ENCODE results near the gene KIF4A. TPM values are rescaled to one million over a fixed set of nuclear protein-coding genes. Genes with fewer than 3 reads are reported as not detected.

KIF4A gene
- total and polyA plus RNA-seq, 9 of the 15 experiments (the other 6 are each of a cell fraction or from before 2014, with no cell fraction given), result 13.0 to 42.7 (median 35.9) TPM

GRCh38 chrX:70433848-70434351 is 144.0 kb downstream of the KIF4A start (continued):
- TF ChIP-seq GMEB1 (CRISPR knock-in tag; IDR thresholded peaks at IDR 0.05) (no peak), FOXK1 (CRISPR knock-in tag; IDR thresholded peaks at IDR 0.05; ENCODE audit: borderline replicate concordance) (no peak), ZNF445 (CRISPR knock-in tag; IDR thresholded peaks at IDR 0.05; ENCODE audit: low read depth) (no peak), IFI16 (CRISPR knock-in tag; IDR thresholded peaks at IDR 0.05) (no peak), KAT2B (IDR thresholded peaks at IDR 0.05; ENCODE audit: low read depth, low read length) (no peak), SIRT6 (IDR thresholded peaks at IDR 0.05; ENCODE audit: low read depth, low read length) (no peak), HNRNPLL (IDR thresholded peaks at IDR 0.05; ENCODE audit: low read depth, low read length, poor library complexity, severe bottlenecking) (peak; percentile 94), SMARCB1 (IDR thresholded peaks at IDR 0.05; ENCODE audit: insufficient read length, low read depth) (peak; percentile 58), CREBBP (IDR thresholded peaks at IDR 0.05; ENCODE audit: low read depth, low read length) (no peak), TAF1 (IDR thresholded peaks at IDR 0.05; ENCODE audit: control insufficient read depth, extremely low read depth, insufficient read depth, low read length, severe bottlenecking) (no peak), MXI1 (IDR thresholded peaks at IDR 0.05; ENCODE audit: low read depth, low read length) (no peak), HNRNPK (IDR thresholded peaks at IDR 0.05; ENCODE audit: low read depth, low read length, poor library complexity, severe bottlenecking) (no peak), DIDO1 (tag; IDR thresholded peaks at IDR 0.05; ENCODE audit: low read depth) (no peak), NFATC3 (IDR thresholded peaks at IDR 0.05) (no peak), TCF7 (IDR thresholded peaks at IDR 0.05; ENCODE audit: borderline replicate concordance) (no peak), ZBTB9 (CRISPR knock-in tag; IDR thresholded peaks at IDR 0.05) (no peak), HMGN3 (IDR thresholded peaks at IDR 0.05; ENCODE audit: borderline replicate concordance, extremely low read depth, insufficient read length, low read depth, low read length) (peak; percentile 14), ZNF239 (CRISPR knock-in tag; IDR thresholded peaks at IDR 0.05) (no peak), ZNF717 (CRISPR knock-in tag; IDR thresholded peaks at IDR 0.05) (no peak), PPARD (CRISPR knock-in tag; IDR thresholded peaks at IDR 0.05) (no peak), CBFB (CRISPR knock-in tag; IDR thresholded peaks at IDR 0.05) (no peak), ZFPM2 (CRISPR knock-in tag; IDR thresholded peaks at IDR 0.05) (no peak), RBM17 (IDR thresholded peaks at IDR 0.05; ENCODE audit: borderline replicate concordance, low read depth, low read length) (no peak), ZNF133 (CRISPR knock-in tag; IDR thresholded peaks at IDR 0.05) (no peak), SFPQ (IDR thresholded peaks at IDR 0.05; ENCODE audit: low read depth, low read length) (no peak)

Data from K562 (cell line).